HG02798 (cell line): ENCODE data around the gene GALNT9.
"Not testable (repeated sequence)": the region's sequence is repeated elsewhere in the genome, so short reads cannot be mapped to it uniquely, and the experiment has no call there.

Source experiments
- ATAC-seq: cut with Tn5 transposase; IDR thresholded peaks from one replicate; pipeline ENCODE4 v1.9.1; 2021; ENCODE audit warnings: mild to moderate bottlenecking; ENCODE audit not compliant: unreplicated experiment, poor library complexity

Gene GALNT9

DNA sequence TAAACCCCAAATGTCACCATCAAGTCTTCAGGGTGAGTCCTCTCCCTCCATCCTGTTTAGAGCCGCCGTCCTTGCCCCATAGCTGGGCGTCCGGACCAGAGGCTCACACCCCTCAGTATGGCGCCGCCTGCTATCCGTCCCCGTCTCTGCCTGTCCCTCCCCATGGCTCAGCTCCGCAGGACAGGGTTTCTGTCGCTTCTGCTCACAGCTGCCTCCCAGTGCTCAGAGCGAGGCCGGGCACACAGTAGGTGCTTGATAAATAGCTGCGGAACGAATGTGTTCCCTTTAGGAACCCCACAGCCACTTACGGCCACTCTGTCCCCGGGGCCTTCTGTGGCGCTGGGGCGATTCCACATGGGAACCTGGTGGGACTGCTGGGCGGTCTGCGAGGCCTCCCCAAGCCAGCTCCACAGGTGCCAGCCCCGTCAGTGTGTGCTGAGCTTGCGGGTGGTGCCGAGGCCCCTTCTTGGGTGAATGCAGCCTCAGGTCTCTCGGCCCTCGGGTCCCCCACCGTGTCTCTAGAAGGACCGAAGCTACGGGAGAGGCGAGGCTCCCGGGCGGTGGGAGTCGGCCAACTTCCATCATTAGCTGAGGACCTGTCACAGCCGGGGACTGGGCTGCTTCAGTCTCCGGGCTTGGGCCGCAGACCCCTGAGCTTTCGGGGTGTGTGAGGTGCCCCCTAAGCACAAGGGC, 122.2 kb downstream of the GALNT9 start:
- no peak for ATAC-seq

DNA sequence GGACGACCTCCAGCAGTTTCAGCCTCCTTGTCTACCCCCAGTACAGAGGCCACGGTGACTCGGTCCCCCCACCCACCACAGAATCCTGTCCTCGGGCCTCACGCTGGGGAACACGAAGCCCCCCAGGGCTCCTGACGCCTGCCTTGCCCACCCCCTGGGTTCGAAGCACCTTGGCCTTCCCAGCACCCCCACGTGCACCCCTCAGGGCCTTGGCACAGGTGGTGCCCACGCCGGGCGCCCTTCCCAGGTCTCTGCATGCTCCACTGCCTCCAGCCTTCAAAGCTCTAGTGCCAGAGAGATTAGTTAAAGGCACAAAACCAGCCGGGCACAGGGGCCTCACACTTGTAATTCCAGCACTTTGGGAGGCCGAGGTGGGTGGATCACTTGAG, 123.3 kb downstream of the GALNT9 start:
- ATAC-seq: no peak

- no peak for ATAC-seq
These were observed 123.9 kb downstream of the GALNT9 start for GRCh38 chr12:132205271-132206045.

GRCh38 chr12:132204793-132205270, 124.6 kb downstream of the GALNT9 start:
- ATAC-seq: no peak

DNA sequence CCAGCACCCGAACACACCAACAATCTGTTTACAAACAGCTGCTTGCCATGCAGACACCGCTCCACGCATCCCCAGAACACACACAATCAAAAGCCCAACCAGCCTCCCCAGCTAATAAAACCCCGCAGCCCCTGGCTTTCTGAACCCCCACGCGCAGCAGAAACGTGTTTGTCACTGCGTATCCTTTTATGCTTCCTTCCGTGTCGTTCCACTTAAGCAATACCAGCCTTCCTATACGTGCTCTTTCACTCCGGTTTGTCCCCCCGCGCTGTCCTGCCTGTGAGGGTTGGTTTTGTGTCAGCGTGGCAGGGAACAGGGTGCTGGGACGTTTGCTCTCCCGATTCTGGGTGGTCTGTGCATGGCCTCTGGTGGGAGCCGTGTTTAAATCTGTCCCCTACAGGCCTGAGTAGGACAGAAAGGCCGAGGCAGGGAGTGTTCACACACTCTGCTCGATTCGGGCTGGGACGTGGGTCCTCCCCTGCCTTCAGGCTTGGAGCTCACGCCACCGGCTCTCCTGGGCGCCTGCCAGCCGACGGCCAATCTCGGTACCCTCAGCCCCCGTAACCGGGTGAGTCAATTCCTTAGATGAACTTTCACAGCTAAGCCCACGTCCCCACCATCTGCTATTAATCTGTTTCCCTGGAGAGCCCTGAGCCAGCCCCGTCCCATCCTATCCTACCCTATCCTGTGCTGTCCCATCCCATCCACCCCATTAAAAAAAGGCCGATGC, 125.2 kb downstream of the GALNT9 start:
- ATAC-seq: no peak

- no peak for ATAC-seq
These were observed 126.3 kb downstream of the GALNT9 start for GRCh38 chr12:132202929-132203721.

DNA sequence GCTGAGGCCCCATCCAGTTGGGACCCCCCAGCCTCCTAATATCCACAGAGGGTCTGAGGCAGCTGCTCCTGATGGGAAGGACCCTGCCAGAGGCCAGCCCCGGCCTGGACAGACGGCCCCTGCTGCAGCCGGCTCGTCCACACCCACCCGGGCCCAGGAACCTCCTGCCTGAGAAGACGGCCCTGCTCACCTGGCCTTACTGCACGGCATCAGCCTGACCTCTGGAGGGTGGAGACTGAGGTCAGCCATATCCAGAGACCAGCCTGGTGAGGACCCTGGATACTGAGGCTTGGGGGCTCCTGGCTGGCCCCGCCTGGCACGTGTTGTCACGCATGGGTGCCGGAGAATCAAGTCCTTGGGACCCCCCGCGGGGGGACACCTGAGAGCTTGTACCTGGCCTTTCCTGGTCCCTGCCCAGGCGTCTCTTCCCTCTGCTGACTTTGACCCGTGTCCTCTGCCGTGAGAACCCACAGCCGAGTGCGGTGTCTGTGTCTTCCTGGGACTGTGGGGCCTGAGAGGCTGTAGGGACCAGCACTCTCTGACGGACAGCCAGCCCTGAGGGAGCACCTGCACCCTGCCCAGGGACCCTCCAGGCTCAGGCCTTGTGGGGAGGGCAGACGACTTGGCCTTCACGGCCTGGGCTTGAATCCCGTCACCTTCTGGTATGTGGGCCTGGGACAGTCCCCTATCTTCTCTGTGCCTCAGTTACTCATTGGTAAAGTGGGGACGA, 127.8 kb downstream of the GALNT9 start:
- ATAC-seq: no peak

GRCh38 chr12:132200800-132201199, 128.6 kb downstream of the GALNT9 start:
- no peak for ATAC-seq

- no peak for ATAC-seq
These were observed 129.7 kb downstream of the GALNT9 start for GRCh38 chr12:132199526-132200319.

- ATAC-seq: no peak
These were observed 130.3 kb downstream of the GALNT9 start for GRCh38 chr12:132199101-132199500.

GRCh38 chr12:132197581-132198354, 131.6 kb downstream of the GALNT9 start:
- ATAC-seq: no peak

- no peak for ATAC-seq
These were observed 132.5 kb downstream of the GALNT9 start for GRCh38 chr12:132196873-132197390.

DNA sequence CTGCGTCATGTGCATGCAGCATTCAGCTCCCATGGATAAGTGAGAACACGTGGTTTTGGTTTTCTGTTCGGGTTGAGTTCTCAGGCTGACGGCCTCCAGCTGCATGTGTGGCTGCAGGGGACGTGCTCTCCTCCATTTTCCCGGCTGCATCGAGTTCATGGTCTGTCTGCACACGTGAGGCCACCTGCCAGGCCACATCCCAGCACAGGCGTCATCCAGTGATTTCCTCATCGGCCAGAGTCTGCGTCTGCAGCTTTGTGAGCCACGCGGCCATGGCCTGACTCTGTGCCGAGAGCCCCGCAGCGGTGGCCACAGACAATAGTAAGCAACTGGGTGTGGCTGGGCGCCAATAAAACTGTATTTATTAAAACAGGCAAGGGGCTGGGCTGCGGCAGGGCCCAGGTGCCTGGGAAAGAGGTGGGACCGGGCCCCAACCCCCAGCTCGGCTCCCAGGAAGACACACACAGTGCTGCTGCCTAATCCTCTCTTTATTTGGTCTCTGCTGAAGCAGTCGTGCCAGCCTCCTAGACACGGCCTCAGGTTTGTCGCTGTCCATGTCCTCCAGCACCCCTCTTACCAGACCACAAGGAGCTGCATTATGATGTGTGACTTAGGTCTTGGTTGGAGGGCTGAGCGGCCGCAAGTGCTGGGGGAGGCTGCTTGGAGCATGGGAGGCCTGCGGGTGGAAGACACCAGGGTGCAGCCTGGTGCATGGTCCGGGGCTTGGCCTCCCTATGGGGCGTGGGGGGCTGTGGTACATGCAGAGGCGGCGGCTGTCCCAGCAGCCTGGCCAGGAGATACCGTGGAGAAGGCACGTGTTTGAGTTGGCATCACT, 133.1 kb downstream of the GALNT9 start:
- ATAC-seq: no peak

GRCh38 chr12:132195242-132195641, 134.1 kb downstream of the GALNT9 start:
- ATAC-seq: not testable (repeated sequence)

DNA sequence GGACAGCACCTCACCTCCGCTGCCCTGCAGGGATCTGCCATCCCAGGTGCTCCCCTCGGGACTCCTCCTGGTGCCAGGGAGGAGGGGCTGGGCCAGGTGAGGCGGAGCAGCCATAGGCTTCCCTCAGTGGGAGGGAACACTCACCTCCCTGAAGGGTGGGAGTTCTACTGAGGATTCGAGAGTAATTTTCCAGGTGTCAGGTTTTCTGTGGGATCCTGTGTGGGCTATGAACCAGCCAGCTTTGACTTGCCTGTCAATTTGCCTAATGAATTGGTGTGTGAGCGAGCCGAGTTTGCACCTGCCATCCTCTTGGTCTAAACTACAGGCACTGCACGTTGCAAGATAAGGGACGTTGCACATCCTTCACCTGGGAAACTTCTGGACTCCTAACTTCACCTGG, 134.8 kb downstream of the GALNT9 start:
- ATAC-seq: no peak

DNA sequence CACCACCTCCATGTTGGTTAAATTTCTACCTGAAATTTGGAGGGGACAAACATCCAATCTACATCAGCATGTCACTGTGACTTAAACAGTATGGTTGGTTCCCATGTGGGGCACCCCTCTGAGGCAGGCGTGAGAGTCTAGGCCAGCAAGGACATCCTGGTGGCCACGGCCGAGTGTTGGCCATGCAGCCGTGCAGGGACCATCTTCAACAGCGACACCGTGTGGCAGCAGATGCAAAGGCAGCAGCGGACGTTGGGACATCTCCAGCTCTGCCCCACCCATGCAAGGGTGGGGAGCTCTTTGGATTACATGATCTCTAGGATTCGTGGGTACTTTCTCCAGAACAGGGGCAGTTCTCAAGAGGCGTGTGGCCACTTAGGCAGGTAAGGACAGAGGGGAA, 135.3 kb downstream of the GALNT9 start:
- no peak for ATAC-seq
